NCI-H1092 treated with DMSO at 0.1 percent for 48 hours (cell line): ENCODE measurements around the gene ADGRG1.

Experiments
- DNase-seq: peaks from one replicate; lab custom pipeline; 2025; lab: John Stamatoyannopoulos, UW

The ADGRG1 gene

DNA sequence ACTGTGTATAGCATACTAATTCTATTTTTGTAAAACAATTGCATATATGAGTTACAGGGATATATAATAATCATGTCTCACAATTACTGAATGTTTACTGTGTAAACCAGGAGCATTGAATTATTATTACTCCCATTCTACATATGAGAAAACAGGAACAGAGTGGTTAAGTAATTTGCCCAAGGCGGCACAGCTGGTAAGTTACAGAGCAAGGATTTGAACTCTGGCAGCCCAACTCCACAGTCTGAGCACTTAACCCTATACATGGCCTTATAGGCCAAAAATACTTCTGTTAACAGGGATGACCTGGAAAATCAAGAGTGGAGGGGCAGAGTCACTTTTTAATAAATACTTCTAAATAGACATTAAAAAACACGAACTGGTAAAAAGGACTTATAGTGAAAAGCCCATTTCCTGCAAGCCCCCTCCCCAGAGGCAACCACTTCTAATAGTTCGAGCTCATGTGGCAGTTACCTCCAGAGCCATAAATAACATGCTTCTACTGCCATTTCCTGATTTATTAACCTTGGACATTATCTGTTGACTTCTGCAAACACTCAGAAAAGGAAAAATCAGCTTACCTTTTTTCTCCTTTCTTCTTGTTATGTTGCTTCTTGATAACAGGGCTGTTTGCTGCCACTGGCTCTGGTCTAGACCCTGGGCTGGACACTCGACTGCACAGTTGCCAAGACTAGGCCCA lies 22.1 kb upstream of the ADGRG1 start:
- DNase-seq, result peak; percentile 63

GRCh38 chr16:57606847-57607501 lies 21.5 kb upstream of the ADGRG1 start:
- DNase-seq, result peak; percentile 93

DNA sequence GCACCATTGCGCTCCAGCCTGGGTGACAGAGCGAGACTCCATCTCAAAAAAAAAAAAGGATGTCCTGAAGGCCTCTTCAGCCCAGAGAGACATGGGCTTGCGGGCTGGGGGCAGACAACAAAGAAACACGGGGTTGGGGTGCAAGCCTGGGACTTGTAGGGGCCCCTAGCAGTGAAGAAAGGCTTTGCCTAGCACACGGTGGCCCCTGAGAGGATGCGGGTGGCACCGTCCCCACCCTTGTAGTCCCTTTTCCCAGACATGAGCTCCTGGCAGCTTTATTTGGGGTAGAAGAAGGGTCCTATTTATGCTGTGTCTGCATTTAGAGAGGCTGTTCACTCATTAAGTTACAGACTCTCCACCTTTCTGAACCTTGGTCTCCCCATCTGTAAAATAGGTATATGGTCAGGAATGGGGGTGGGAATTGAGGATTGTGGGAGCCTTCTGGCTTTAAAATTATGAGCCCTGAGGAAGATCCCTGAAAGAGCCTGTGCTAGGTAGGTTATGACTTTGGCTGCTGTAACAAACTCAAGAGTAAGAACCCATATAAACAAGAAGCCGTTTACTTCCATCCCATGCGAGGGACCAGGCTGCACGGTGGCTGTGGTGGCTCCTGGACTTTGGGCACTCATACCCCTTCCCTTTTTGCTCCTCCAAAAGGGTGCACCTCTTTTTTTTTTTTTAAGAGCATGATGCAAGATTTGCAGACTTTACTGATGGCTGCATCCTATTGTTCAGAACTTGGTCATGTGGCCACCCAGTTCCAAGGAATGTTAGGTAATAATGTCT lies 20.6 kb upstream of the ADGRG1 start:
- DNase-seq, result no peak

GRCh38 chr16:57608462-57609113 lies 19.8 kb upstream of the ADGRG1 start:
- no peak for DNase-seq

DNA sequence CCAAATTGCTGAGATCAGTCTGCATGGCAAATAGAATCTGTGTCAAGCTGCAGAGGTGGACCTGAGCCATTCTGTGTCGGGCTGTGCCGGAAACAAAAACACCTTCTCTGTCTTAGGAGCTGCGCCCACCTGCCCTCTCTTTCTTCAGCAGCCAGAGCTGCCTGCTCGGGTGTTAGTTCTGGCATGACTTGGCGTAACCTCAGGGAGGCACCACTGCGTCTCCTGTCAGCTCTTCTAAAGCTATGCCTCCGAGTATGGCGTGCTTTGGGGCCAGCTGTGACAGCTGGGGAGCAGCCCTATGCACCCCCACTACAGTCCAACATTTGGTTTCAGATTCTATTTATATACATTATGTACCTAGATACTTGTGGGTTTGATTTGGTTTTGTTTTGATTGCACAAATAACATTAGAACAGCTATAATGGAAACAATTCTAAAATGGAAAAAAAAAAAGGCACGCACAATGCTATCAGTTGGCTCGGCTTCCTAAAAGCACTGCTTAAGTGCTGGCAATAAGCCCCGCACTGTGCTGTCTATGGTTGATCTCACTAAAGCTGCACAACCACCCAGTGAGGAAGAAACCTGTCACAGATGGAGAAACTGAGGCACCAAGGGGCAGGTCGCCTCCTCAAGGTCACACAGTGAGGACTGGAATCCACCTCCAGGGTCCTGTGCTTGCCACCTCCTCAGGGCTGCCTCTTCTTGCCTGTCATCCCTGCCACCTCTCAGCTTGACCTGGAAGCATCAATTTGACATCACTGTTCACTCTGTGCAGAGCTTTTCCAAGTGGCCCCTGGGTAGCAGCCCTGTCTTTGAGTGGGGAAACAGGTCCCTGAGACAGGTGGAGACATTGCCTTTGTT lies 18.7 kb upstream of the ADGRG1 start:
- DNase-seq, result peak; percentile 90

DNA sequence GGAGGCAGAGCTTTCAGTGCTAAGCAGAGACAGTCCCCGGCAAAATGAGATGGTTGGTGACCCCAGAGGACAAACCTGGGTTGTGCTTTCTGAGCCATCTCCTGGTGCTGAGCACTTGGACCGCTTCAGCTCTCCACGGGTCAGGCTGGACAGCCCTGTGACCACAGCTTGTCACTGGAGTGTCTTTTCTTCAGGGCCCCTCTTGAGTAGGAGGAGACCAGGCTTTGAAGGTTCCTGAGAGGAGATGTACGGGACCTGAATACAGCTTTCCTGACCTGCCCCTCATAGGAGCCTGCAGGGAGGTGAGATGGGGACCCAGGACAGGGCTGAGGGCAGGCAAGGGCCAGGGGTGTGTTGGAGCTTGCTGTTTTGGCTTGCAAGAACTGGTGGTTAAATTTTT lies 17.8 kb upstream of the ADGRG1 start:
- DNase-seq, result no peak

DNA sequence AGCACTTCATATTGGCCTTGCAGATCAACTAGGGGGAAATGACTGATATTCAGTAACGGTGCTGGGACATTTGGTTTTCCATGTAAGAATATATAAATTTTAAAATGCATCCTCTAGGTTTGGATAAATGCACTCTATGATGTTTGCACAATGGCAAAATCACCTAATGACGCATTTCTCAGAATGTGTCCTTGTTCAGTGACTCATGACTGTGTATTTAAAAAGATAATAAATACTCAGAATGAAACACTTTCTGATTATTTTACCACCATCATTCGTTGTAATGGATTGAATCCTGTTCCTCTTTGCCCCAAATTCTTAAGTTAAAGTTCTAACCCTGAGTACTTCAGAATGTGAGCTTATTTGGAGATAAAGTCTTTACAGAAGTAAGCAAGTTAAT lies 17.2 kb upstream of the ADGRG1 start:
- no peak for DNase-seq

- no peak for DNase-seq
These were observed 16.7 kb upstream of the ADGRG1 start for GRCh38 chr16:57611706-57612105.

GRCh38 chr16:57612494-57612893 lies 15.9 kb upstream of the ADGRG1 start:
- DNase-seq, result no peak

- no peak for DNase-seq
These were observed 14.9 kb upstream of the ADGRG1 start for GRCh38 chr16:57613514-57613913.

DNA sequence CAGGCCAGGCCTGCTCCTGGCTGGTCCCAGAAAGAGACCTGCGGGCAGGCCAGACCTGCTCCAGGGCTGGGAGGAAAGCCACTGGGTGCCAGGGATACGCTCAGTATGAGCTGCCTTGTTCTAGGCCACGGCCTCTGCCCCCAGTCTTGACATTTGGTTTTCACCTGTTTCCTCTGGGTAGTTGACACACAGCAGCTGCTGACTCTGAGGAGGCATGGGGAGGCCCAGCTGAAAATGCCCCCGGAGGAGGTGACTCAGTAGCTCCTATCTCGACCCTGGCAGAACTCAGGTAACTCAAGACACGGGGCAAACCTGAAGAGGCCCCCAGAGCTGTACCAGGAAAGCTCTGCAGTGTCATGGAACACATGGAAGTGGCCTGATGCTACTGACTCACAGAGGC lies 13.9 kb upstream of the ADGRG1 start:
- no peak for DNase-seq

DNA sequence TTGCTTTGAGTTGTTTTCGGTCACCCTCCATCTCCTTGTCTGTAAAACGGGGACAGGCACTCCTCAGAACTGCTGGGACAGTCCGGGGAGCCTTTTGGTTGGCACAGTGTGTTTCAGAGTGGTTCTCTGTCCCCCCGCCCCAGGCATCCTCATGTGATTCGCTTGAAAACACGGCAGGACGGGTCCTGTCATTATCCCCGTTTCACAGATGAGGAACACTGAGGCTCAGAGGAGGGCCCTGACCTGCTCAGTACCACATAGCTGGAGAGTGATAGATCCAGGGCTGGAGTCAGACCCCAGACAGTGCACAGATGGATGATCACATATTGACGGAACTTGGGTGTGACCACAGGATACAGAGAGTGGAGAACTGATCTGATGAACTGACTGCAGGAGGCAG lies 13.5 kb upstream of the ADGRG1 start:
- no peak for DNase-seq

GRCh38 chr16:57615813-57616212 lies 12.6 kb upstream of the ADGRG1 start:
- DNase-seq, result no peak

DNA sequence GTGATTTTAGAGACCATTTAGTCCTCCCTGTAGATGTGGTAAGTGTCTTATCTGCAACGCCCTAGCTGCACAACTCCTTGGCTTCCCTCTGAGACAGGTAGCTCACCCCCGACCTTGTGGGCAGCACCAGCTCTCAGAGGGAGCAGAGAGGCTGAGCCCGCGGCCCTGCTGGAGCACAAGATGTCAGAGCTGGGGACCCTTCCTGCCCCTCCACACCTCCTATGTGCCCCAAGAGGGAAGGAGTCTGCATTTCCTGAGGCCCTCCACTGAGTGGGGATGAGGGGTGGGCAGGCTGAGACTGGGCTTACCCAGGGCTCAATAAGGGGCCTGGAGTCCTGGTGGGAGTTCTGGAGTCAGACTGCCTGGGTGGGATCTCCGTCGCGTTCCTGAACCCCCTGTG lies 12.2 kb upstream of the ADGRG1 start:
- no peak for DNase-seq

GRCh38 chr16:57616876-57617275 lies 11.6 kb upstream of the ADGRG1 start:
- no peak for DNase-seq

- DNase-seq, result no peak
These were observed 10.8 kb upstream of the ADGRG1 start for GRCh38 chr16:57617604-57618111.

- DNase-seq, result no peak
These were observed 9.9 kb upstream of the ADGRG1 start for GRCh38 chr16:57618296-57619132.

- DNase-seq, result no peak
These were observed 9.3 kb upstream of the ADGRG1 start for GRCh38 chr16:57619133-57619605.

- no peak for DNase-seq
These were observed 8.7 kb upstream of the ADGRG1 start for GRCh38 chr16:57619606-57620334.
